GOT3 (cell line): Measurements from ENCODE around the gene CDH4.
"Not testable (repeated sequence)": the region's sequence is repeated elsewhere in the genome, so short reads cannot be mapped to it uniquely, and the experiment has no call there.

Source experiments
- DNase-seq: peaks from one replicate; lab custom pipeline; 2025; ENCODE audit warnings: mixed read lengths; lab: John Stamatoyannopoulos, UW

Gene CDH4

GRCh38 chr20:61978491-61978890 is 726.4 kb downstream of the CDH4 start:
- DNase-seq = no peak

GRCh38 chr20:61979090-61979489 is 727.0 kb downstream of the CDH4 start:
- DNase-seq = no peak

GRCh38 chr20:61979701-61980635 is 727.9 kb downstream of the CDH4 start:
- no peak for DNase-seq

- no peak for DNase-seq
Observed at GRCh38 chr20:61980647-61981583, 728.9 kb downstream of the CDH4 start.

- not testable (repeated sequence) for DNase-seq
Observed at GRCh38 chr20:61981691-61982090, 729.6 kb downstream of the CDH4 start.

GRCh38 chr20:61982191-61982950 is 730.3 kb downstream of the CDH4 start:
- no peak for DNase-seq

- no peak for DNase-seq
Observed at GRCh38 chr20:61982951-61983315, 730.9 kb downstream of the CDH4 start.

GRCh38 chr20:61983965-61984364 is 731.9 kb downstream of the CDH4 start:
- DNase-seq = no peak

- DNase-seq = not testable (repeated sequence)
Observed at GRCh38 chr20:61984431-61984830, 732.4 kb downstream of the CDH4 start.

GRCh38 chr20:61985096-61985495 is 733.0 kb downstream of the CDH4 start:
- DNase-seq = no peak

- DNase-seq = no peak
Observed at GRCh38 chr20:61986762-61987321, 734.8 kb downstream of the CDH4 start.

- DNase-seq = no peak
Observed at GRCh38 chr20:61988665-61989064, 736.6 kb downstream of the CDH4 start.

- DNase-seq = no peak
Observed at GRCh38 chr20:61989741-61990140, 737.7 kb downstream of the CDH4 start.
